ENCODE data around the gene PATJ.

Gene PATJ

GRCh38 chr1:61852670-61853015, 110.4 kb downstream of the PATJ start:
- TF ChIP-seq CTCF (IDR thresholded peaks at IDR 0.05): no peak
- no peak overlapping the region for H3K9ac ChIP-seq
- H3K9me3 ChIP-seq (ENCODE audit: control insufficient read depth, low read length): no peaks in the 10 kb centered on the region
- no peaks in the 10 kb centered on the region for H3K4me1 ChIP-seq
- H3K36me3 ChIP-seq (ENCODE audit: control insufficient read depth, insufficient read depth, low read length): no peaks in the 10 kb centered on the region
- H3K79me2 ChIP-seq: no peaks in the 10 kb centered on the region
- no peak overlapping the region for H2AFZ ChIP-seq
- no peaks in the 10 kb centered on the region for H3K27me3 ChIP-seq (ENCODE audit: control insufficient read depth, insufficient read depth, low read length)
- H3K27ac ChIP-seq: no peak overlapping the region
- H3K4me3 ChIP-seq (ENCODE audit: low read depth, low read length): no peak overlapping the region
- no peak overlapping the region for H3K4me2 ChIP-seq (ENCODE audit: low read length)

GRCh38 chr1:61853583-61853982, 111.3 kb downstream of the PATJ start:
- H3K9ac ChIP-seq: no peak overlapping the region
- H3K4me1 ChIP-seq: no peaks in the 10 kb centered on the region
- H3K79me2 ChIP-seq: no peaks in the 10 kb centered on the region
- TF ChIP-seq CTCF (IDR thresholded peaks at IDR 0.05): no peak
- H3K36me3 ChIP-seq (ENCODE audit: control insufficient read depth, insufficient read depth, low read length): no peaks in the 10 kb centered on the region
- no peaks in the 10 kb centered on the region for H3K9me3 ChIP-seq (ENCODE audit: control insufficient read depth, low read length)
- no peak overlapping the region for H3K4me2 ChIP-seq (ENCODE audit: low read length)
- no peak overlapping the region for H3K4me3 ChIP-seq (ENCODE audit: low read depth, low read length)
- no peaks in the 10 kb centered on the region for H3K27me3 ChIP-seq (ENCODE audit: control insufficient read depth, insufficient read depth, low read length)
- no peak overlapping the region for H2AFZ ChIP-seq
- H3K27ac ChIP-seq: no peak overlapping the region

GRCh38 chr1:61864489-61864888, 122.2 kb downstream of the PATJ start:
- Histone ChIP-seq H3K36me3 (ENCODE audit: control insufficient read depth, insufficient read depth, low read length) (no peaks in the 10 kb centered on the region), H2AFZ (no peak overlapping the region), H3K27me3 (ENCODE audit: control insufficient read depth, insufficient read depth, low read length) (no peaks in the 10 kb centered on the region), H3K4me1 (no peaks in the 10 kb centered on the region), H3K9ac (no peak overlapping the region), H3K79me2 (no peaks in the 10 kb centered on the region), H3K9me3 (ENCODE audit: control insufficient read depth, low read length) (no peaks in the 10 kb centered on the region), H3K27ac (no peak overlapping the region), H3K4me2 (ENCODE audit: low read length) (no peak overlapping the region), H3K4me3 (ENCODE audit: low read depth, low read length) (no peak overlapping the region)
- TF ChIP-seq CTCF (IDR thresholded peaks at IDR 0.05): no peak

- no peaks in the 10 kb centered on the region for H3K4me1 ChIP-seq
- no peaks in the 10 kb centered on the region for H3K79me2 ChIP-seq
- H3K9ac ChIP-seq: no peak overlapping the region
- H3K4me3 ChIP-seq (ENCODE audit: low read depth, low read length): no peak overlapping the region
- no peak overlapping the region for H2AFZ ChIP-seq
- TF ChIP-seq CTCF (IDR thresholded peaks at IDR 0.05): no peak
- no peaks in the 10 kb centered on the region for H3K9me3 ChIP-seq (ENCODE audit: control insufficient read depth, low read length)
- H3K4me2 ChIP-seq (ENCODE audit: low read length): no peak overlapping the region
- no peaks in the 10 kb centered on the region for H3K36me3 ChIP-seq (ENCODE audit: control insufficient read depth, insufficient read depth, low read length)
- H3K27ac ChIP-seq: no peak overlapping the region
- H3K27me3 ChIP-seq (ENCODE audit: control insufficient read depth, insufficient read depth, low read length): no peaks in the 10 kb centered on the region
These were observed 123.5 kb downstream of the PATJ start for GRCh38 chr1:61865646-61866220.

GRCh38 chr1:61869691-61870109, 127.4 kb downstream of the PATJ start:
- H3K9ac ChIP-seq: no peak overlapping the region
- no peaks in the 10 kb centered on the region for H3K4me1 ChIP-seq
- H3K9me3 ChIP-seq (ENCODE audit: control insufficient read depth, low read length): no peaks in the 10 kb centered on the region
- no peak for TF ChIP-seq CTCF (IDR thresholded peaks at IDR 0.05)
- H2AFZ ChIP-seq: no peak overlapping the region
- no peak overlapping the region for H3K4me2 ChIP-seq (ENCODE audit: low read length)
- H3K27me3 ChIP-seq (ENCODE audit: control insufficient read depth, insufficient read depth, low read length): no peaks in the 10 kb centered on the region
- no peak overlapping the region for H3K4me3 ChIP-seq (ENCODE audit: low read depth, low read length)
- no peak overlapping the region for H3K27ac ChIP-seq
- H3K36me3 ChIP-seq (ENCODE audit: control insufficient read depth, insufficient read depth, low read length): no peaks in the 10 kb centered on the region
- no peaks in the 10 kb centered on the region for H3K79me2 ChIP-seq
